Uterus (tissue), 2 donors: ENCODE data around the gene LPO.

ENCODE experiments used
- CTCF ChIP-seq, 4 experiments: fragments of 200-600 bp in 2 of 4; fragments of 450-650 bp in 2 of 4; sonication (generic) in 2 of 4; IDR thresholded peaks; one replicate each; pipeline ENCODE4 v1.5.1; 2016 to 2019; ENCODE audit warnings: antibody characterized with exemption in 4 of 4, mild to moderate bottlenecking in 2 of 4, moderate library complexity in 1 of 4
- POLR2A ChIP-seq, 2 donors: fragments of 450-650 bp; IDR thresholded peaks; one replicate each; pipeline ENCODE4 v1.6.1; 2016; ENCODE audit warnings: antibody characterized with exemption in 2 of 2, mild to moderate bottlenecking in 1 of 2, moderate library complexity in 1 of 2

DNA sequence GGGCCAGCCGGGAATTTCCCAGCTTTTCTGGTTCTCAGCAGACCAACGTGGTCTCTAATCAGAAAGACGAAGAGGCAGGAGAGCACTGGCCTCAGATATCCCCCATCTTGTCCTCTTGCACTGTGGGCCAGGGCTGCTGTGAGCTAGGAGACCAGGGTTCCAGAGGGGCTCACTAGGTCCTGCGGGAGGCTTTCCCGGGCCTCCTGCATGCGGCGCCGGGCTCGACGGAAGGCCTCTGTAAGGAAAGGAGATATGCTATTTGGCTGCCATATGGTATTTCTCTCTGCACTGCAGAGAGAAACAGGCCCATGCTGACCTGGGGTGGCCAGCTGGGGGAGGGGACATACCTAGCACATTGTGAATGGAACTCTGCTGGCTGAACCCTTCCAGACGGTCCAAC is 32.4 kb upstream of the LPO start:
- TF ChIP-seq CTCF (IDR thresholded peaks at IDR 0.05): no peak
- TF ChIP-seq POLR2A (IDR thresholded peaks at IDR 0.05): no peak
